Medulla oblongata (tissue), 1 donor: ENCODE results near the gene ZNF384.
"Not testable (repeated sequence)": the region's sequence is repeated elsewhere in the genome, so short reads cannot be mapped to it uniquely, and the experiment has no call there.

Source experiments
- DNase-seq: peaks from one replicate; pipeline ENCODE4 v3.0.0-alpha.2; 2015; ENCODE audit errors: extremely low spot score

ZNF384 gene

GRCh38 chr12:6688999-6689882 is at the start of gene ZNF384:
Gene ZNF384, minus strand, starts transcription at chr12:6689375. Its CDS starts 9,855 bp downstream, at chr12:6679520.
- DNase-seq, result peak; percentile 100

GRCh38 chr12:6736754-6737153 is 47.6 kb upstream of the ZNF384 start:
- no peak for DNase-seq

- peak; percentile 69 for DNase-seq
Observed at GRCh38 chr12:6735448-6736191, 46.4 kb upstream of the ZNF384 start.

- DNase-seq, result no peak
Observed at GRCh38 chr12:6734506-6735387, 45.6 kb upstream of the ZNF384 start.

- DNase-seq, result no peak
Observed at GRCh38 chr12:6730169-6730568, 41.0 kb upstream of the ZNF384 start.

- DNase-seq, result no peak
Observed at GRCh38 chr12:6729186-6729585, 40.0 kb upstream of the ZNF384 start.

- no peak for DNase-seq
Observed at GRCh38 chr12:6725350-6725749, 36.2 kb upstream of the ZNF384 start.

- DNase-seq, result peak; percentile 34
Observed at GRCh38 chr12:6724409-6724797, 35.2 kb upstream of the ZNF384 start.

- DNase-seq, result peak; percentile 99
Observed at GRCh38 chr12:6723607-6724408, 34.6 kb upstream of the ZNF384 start, which contains the start of gene COPS7A. Gene COPS7A, plus strand, starts transcription at chr12:6724046. Its CDS starts 611 bp downstream, at chr12:6724657.

GRCh38 chr12:6722863-6723262 is 33.7 kb upstream of the ZNF384 start:
- no peak for DNase-seq

GRCh38 chr12:6716874-6717437 is 27.8 kb upstream of the ZNF384 start:
- DNase-seq, result no peak

GRCh38 chr12:6716031-6716873 is 27.1 kb upstream of the ZNF384 start:
- not testable (repeated sequence) for DNase-seq

- no peak for DNase-seq
Observed at GRCh38 chr12:6708960-6709394, 19.8 kb upstream of the ZNF384 start.

- not testable (repeated sequence) for DNase-seq
Observed at GRCh38 chr12:6708351-6708750, 19.2 kb upstream of the ZNF384 start.

- DNase-seq, result no peak
Observed at GRCh38 chr12:6703631-6704030, 14.5 kb upstream of the ZNF384 start.

- DNase-seq, result no peak
Observed at GRCh38 chr12:6701078-6701768, 12.0 kb upstream of the ZNF384 start.

GRCh38 chr12:6700646-6701051 is 11.5 kb upstream of the ZNF384 start, which contains the start of gene PIANP:
Gene PIANP, minus strand, starts transcription at chr12:6700815. Its CDS starts 2,754 bp downstream, at chr12:6698061.
- no peak for DNase-seq

- no peak for DNase-seq
Observed at GRCh38 chr12:6699989-6700645, 10.9 kb upstream of the ZNF384 start.
